LNCaP clone FGC (cell line): Measurements from ENCODE around the gene OPCML.

Experiments used
- DNase-seq: peaks from one replicate; pipeline ENCODE4 v3.0.0-alpha.2; 2011; ENCODE audit warnings: low read depth
- H3K4me3 ChIP-seq: 2 replicates; pipeline ENCODE4 v1.5.1; 2011; ENCODE audit warnings: mild to moderate bottlenecking, low read depth, low read length, control low read depth
- TF ChIP-seq, protein P1 (sequence below): IDR thresholded peaks from 2 replicates; pipeline ENCODE4 v1.5.1; 2012; ENCODE audit warnings: mild to moderate bottlenecking; ENCODE audit not compliant: control insufficient read depth, insufficient read depth; ENCODE audit errors: extremely low read depth

OPCML gene

DNA sequence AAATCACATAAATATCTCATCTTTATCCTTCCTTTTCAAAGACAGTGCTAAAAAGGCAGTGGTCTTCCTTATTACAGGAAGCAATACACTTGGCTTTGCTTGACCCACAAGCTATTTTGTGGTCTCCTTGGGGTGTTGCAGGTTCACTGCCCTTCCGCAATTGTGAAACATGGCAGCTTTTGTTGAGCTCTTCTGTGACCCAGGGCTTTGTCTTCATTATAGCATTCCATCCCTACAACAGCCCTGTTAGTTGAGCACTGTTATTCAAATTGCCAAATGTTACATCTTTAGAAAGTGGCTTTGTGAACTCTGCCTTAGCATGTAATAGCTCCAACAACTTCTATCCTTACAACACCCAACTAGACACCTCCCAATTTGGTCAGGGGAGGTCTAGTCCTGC is 107.1 kb downstream of the OPCML start:
- H3K4me3 ChIP-seq = no peak overlapping the region
- no peak for DNase-seq
- TF ChIP-seq, protein P1, sequence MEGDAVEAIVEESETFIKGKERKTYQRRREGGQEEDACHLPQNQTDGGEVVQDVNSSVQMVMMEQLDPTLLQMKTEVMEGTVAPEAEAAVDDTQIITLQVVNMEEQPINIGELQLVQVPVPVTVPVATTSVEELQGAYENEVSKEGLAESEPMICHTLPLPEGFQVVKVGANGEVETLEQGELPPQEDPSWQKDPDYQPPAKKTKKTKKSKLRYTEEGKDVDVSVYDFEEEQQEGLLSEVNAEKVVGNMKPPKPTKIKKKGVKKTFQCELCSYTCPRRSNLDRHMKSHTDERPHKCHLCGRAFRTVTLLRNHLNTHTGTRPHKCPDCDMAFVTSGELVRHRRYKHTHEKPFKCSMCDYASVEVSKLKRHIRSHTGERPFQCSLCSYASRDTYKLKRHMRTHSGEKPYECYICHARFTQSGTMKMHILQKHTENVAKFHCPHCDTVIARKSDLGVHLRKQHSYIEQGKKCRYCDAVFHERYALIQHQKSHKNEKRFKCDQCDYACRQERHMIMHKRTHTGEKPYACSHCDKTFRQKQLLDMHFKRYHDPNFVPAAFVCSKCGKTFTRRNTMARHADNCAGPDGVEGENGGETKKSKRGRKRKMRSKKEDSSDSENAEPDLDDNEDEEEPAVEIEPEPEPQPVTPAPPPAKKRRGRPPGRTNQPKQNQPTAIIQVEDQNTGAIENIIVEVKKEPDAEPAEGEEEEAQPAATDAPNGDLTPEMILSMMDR = no peak

DNA sequence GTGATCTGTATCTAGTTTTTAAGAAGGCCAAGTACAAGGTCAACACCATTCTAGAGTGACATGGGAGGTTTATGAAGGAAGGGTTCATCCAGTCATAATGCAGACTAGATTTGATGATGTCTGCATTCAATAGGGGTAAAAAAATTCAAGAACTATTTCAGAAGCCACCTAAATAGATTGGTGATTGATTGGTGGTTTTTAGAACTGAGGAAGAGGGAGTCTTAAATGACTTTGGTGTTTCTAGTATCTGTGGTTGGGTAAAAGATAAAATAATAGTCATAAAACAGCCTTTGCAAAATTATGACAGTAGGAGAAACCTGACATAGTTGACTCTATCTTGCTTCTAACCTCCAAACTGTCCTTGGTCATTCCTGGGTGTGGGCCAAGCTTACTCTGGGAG is 114.1 kb downstream of the OPCML start:
- no peak for DNase-seq
- no peak overlapping the region for H3K4me3 ChIP-seq
- TF ChIP-seq, protein P1 = no peak

DNA sequence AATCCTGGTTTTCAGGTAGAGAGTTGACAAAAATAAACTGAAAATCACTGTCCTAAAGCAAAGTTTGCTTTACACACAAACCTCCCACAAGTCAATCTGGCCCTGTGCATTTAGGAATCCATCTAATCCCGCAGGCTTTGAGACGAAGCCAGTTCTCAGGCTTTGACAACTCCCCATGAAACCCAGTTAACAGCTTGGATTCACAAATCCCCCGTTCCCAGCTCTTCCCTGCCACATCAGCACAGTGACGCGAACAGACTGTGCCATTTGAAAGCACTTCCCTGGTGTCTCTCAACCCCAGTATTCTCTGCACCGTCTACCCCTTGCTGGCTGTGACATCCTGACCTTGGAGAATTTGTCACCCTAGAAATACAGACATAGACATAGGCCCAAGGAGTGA is 117.8 kb downstream of the OPCML start:
- DNase-seq = no peak
- no peak overlapping the region for H3K4me3 ChIP-seq
- TF ChIP-seq, protein P1 = no peak

- TF ChIP-seq, protein P1 = no peak
- DNase-seq = no peak
- no peak overlapping the region for H3K4me3 ChIP-seq
Observed at GRCh38 chr11:133413703-133414102, 118.6 kb downstream of the OPCML start.

GRCh38 chr11:133409799-133410198 is 122.5 kb downstream of the OPCML start:
- TF ChIP-seq, protein P1 = no peak
- DNase-seq = no peak
- H3K4me3 ChIP-seq = no peak overlapping the region

GRCh38 chr11:133408936-133409335 is 123.4 kb downstream of the OPCML start:
- no peak for DNase-seq
- TF ChIP-seq, protein P1 = no peak

DNA sequence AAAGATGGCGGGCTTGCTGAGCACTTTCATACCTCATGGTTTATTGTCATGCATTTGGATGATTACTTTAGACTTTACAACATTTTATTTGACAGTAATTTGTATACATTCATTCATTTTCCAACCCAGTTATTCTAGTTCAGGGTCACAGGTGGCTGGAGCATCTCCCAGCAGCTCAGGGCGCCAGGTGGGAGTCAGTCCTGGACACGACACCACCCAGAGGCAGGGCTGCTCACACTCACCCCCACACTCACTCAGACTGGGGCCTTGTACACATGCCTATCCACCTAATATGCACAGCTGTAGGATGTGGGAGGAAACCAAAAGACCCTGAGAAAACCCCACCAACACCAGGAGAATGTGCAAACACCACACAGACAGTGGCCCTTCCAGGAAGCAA is 123.9 kb downstream of the OPCML start:
- TF ChIP-seq, protein P1 = no peak
- DNase-seq = no peak
- H3K4me3 ChIP-seq = no peak overlapping the region

More at GRCh38 chr11:133408936-133409335, 123.4 kb downstream of the OPCML start:
- no peak overlapping the region for H3K4me3 ChIP-seq
